ENCODE data around the gene FOXD1. TPM values are rescaled to one million over a fixed set of nuclear protein-coding genes. Genes with fewer than 3 reads are reported as not detected.
A peak's percentile ranks its signal among the peaks of the same experiment; 100 is the strongest.

FOXD1 gene
- total RNA-seq, 4 donors from 2014 or later = 0.48 to 3.5 (median 1.5) TPM; not detected in 1

DNA sequence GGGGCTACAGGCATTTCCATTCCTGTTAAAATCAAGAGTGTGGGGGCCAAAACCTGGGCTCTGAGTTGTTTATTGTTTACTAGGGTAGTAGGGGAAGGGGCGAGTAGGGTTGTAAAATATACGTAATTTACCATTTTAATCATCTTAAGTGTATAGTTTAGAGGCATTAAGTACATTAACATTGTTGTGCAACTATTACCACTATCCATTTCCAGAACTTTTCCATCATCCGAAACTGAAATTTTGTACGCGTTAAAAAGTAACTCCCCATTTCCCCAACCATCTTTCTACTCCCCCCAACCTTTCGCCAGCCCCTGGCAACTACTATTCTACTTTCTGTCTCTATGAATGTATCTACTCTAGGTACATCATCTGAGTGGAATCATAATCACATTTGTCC is 3.6 kb upstream of the FOXD1 start:
- intact Hi-C loops (cut with DNase I) = loop anchor here (2.0 kb wide), 1 partner anchor 239 kb away; no protein-coding TSS in a partner anchor
- 71 to 73% methylated on average over 6 of the region's 6 CpGs for WGBS, 2 donors
- Histone ChIP-seq H3K27ac (no peak overlapping the region), H3K4me1 (peaks cover 18 to 35% (median 19%) of the 10 kb centered on the region in 3 donors), H3K27me3 (peaks cover 15 to 98% (median 32%) of the 10 kb centered on the region in 4 donors), H3K36me3 (no peaks in the 10 kb centered on the region), H3K9me3 (no peaks in the 10 kb centered on the region), H3K4me3 (no peak overlapping the region)
- no peak for TF ChIP-seq POLR2A (IDR thresholded peaks at IDR 0.05)
- no peak for TF ChIP-seq CTCF (IDR thresholded peaks at IDR 0.05)
- no peak for DNase-seq

- Histone ChIP-seq H3K27me3 (peaks cover 18 to 98% (median 34%) of the 10 kb centered on the region in 4 donors), H3K4me1 (peaks cover 18 to 40% (median 22%) of the 10 kb centered on the region in 3 donors), H3K27ac (no peak overlapping the region), H3K36me3 (no peaks in the 10 kb centered on the region), H3K4me3 (peak overlapping the region in 3 of 4 donors; percentile 11 to 61 (median 32)), H3K9me3 (no peaks in the 10 kb centered on the region)
- TF ChIP-seq POLR2A (IDR thresholded peaks at IDR 0.05) (no peak), CTCF (IDR thresholded peaks at IDR 0.05) (peak; percentile 62 to 93 (median 90))
- intact Hi-C loops (cut with DNase I) = loop anchor here (2.0 kb wide), 1 partner anchor 239 kb away; no protein-coding TSS in a partner anchor
- WGBS, 2 donors = 17 to 21% methylated on average over 9 to 11 of the region's 70 CpGs
- no peak for DNase-seq
These were observed 2.9 kb upstream of the FOXD1 start for GRCh38 chr5:73451224-73452130.

GRCh38 chr5:73450672-73451223 is 2.2 kb upstream of the FOXD1 start:
- H3K4me1 ChIP-seq = peaks cover 18 to 46% (median 23%) of the 10 kb centered on the region in 3 donors
- WGBS, 2 donors = 16 to 21% methylated on average over 16 to 22 of the region's 27 CpGs
- no peak for DNase-seq
- no peak overlapping the region for H3K27ac ChIP-seq
- H3K4me3 ChIP-seq = peak overlapping the region in 3 of 4 donors; percentile 11 to 61 (median 32)
- no peaks in the 10 kb centered on the region for H3K36me3 ChIP-seq
- H3K27me3 ChIP-seq = peaks cover 21 to 98% (median 39%) of the 10 kb centered on the region in 4 donors
- H3K9me3 ChIP-seq = no peaks in the 10 kb centered on the region
- intact Hi-C loops (cut with DNase I) = no loop called here
- no peak for TF ChIP-seq CTCF (IDR thresholded peaks at IDR 0.05)
- no peak for TF ChIP-seq POLR2A (IDR thresholded peaks at IDR 0.05)

DNA sequence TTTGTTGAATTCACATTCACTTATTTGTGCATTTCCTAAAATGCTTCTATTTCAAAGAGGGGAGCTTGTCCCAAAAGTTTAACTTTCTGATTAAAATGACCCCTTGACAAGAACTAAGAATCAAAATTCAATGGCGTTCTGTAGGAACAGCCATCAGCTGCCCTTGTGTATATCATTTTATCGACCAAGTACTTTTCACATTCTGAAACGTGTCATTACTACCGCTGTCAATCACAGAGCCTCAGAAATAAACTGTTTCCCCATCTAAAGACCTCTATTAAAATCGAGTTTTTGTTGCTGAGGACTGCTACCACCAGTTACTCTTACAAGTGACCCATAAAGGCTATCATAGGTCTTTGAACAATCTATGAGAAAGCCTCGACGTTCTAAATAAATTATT is 1.6 kb upstream of the FOXD1 start:
- H3K4me1 ChIP-seq = peaks cover 18 to 46% (median 23%) of the 10 kb centered on the region in 3 donors
- peaks cover 21 to 98% (median 42%) of the 10 kb centered on the region in 4 donors for H3K27me3 ChIP-seq
- 16 to 18% methylated on average over 7 of the region's 7 CpGs for WGBS, 2 donors
- no peaks in the 10 kb centered on the region for H3K36me3 ChIP-seq
- no peaks in the 10 kb centered on the region for H3K9me3 ChIP-seq
- no peak for DNase-seq
- no peak overlapping the region for H3K27ac ChIP-seq
- intact Hi-C loops (cut with DNase I) = no loop called here
- no peak overlapping the region for H3K4me3 ChIP-seq
- no peak for TF ChIP-seq CTCF (IDR thresholded peaks at IDR 0.05)
- no peak for TF ChIP-seq POLR2A (IDR thresholded peaks at IDR 0.05)
